Measurements from ENCODE around the gene CAPN1. TPM values are rescaled to one million over a fixed set of nuclear protein-coding genes. Genes with fewer than 3 reads are reported as not detected.

CAPN1 gene
- total and polyA plus RNA-seq, 10 donors = 61.6 to 203 (median 145) TPM

DNA sequence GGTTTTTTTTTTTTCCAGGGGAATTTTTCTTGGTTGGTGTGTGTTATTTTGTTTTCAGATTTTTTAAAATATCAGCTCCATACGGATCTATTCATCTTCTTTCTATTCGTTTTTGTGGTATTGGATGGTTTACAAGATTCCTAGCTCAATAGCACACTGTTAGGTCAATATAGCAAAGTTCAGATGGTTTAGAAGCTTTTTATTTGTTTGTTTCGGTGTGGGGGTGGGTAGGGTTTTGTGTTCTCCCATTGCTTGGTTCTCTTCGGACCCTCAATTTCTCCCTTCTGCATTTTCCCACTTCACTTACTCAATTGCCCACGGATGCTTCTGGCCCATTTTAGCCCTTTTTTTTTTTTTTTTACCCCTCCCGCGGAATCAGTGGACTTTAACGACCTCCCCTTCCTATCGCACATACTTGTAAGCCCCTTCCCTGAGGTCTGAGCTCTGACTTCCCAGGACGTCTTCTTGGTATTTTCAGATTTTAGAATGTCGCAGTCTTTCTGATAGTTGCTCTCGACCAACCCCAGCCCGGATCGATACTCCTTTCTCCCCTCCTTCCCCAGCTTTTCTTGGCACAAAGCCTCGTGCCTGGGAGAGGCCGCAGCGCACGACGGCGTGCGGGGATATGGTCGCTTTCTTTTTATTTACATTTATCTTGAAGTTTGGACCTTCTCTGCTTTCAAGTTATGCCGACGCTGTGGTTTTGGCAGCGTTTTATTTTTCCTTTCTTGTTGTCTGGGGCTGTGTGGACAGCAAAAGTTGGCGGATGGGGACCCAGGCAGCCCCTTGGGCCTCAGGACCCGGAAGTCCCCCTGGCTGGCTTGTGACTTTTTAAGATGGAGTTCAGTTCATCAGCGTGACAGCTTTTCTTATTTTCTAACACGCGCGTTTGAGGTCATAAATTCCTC lies 16.1 kb upstream of the CAPN1 start:
- intact Hi-C loops (cut with DNase I; ENCODE audit: low total_unique reads) = no loop called here
- H3K4me1 ChIP-seq = peaks cover 0 to 16% (median 6%) of the 10 kb centered on the region in 6 donors
- H3K4me3 ChIP-seq = no peak overlapping the region
- DNase-seq = no peak
- WGBS, 5 donors = 64 to 80% (median 76%) methylated on average over 31 of the region's 31 CpGs
- H3K36me3 ChIP-seq = no peaks in the 10 kb centered on the region
- H3K9me3 ChIP-seq = no peaks in the 10 kb centered on the region
- TF ChIP-seq POLR2A (IDR thresholded peaks at IDR 0.05) (no peak), POLR2AphosphoS5 (IDR thresholded peaks at IDR 0.05) (no peak)
- TF ChIP-seq, protein P1, sequence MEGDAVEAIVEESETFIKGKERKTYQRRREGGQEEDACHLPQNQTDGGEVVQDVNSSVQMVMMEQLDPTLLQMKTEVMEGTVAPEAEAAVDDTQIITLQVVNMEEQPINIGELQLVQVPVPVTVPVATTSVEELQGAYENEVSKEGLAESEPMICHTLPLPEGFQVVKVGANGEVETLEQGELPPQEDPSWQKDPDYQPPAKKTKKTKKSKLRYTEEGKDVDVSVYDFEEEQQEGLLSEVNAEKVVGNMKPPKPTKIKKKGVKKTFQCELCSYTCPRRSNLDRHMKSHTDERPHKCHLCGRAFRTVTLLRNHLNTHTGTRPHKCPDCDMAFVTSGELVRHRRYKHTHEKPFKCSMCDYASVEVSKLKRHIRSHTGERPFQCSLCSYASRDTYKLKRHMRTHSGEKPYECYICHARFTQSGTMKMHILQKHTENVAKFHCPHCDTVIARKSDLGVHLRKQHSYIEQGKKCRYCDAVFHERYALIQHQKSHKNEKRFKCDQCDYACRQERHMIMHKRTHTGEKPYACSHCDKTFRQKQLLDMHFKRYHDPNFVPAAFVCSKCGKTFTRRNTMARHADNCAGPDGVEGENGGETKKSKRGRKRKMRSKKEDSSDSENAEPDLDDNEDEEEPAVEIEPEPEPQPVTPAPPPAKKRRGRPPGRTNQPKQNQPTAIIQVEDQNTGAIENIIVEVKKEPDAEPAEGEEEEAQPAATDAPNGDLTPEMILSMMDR (IDR thresholded peaks at IDR 0.05 in 8 of 11, conservative IDR thresholded peaks at IDR 0.05 in 3 of 11) = no peak
- H3K27ac ChIP-seq = no peak overlapping the region
- H3K27me3 ChIP-seq (replicated peaks in 1 of 7) = no peaks in the 10 kb centered on the region

DNA sequence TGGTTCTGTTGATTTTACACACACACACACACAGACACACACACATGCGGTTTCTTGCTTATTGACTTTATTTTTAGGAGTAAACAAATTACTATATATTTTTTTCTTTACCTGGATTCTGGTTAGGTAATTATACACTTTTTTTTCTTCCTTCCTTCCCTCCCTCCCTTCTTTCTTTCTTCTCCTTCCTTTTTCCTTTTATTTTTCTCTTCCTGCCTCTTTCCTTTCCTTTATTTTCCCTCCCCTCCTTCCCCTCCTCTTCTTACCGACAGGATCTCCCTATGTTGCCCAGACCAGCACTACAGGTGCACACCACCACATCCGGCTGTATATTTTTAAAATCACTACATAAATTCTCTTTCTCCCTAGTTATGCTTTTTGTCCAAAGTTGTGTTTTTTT lies 14.8 kb upstream of the CAPN1 start:
- Histone ChIP-seq H3K27ac (no peak overlapping the region), H3K4me3 (no peak overlapping the region), H3K4me1 (peaks cover 0 to 16% (median 6%) of the 10 kb centered on the region in 6 donors), H3K36me3 (no peaks in the 10 kb centered on the region), H3K9me3 (no peaks in the 10 kb centered on the region), H3K27me3 (replicated peaks in 1 of 7) (no peaks in the 10 kb centered on the region)
- DNase-seq = no peak
- WGBS, 5 donors = 81 to 94% (median 90%) methylated on average over 3 of the region's 3 CpGs
- TF ChIP-seq POLR2AphosphoS5 (IDR thresholded peaks at IDR 0.05) (no peak), POLR2A (IDR thresholded peaks at IDR 0.05) (no peak)
- TF ChIP-seq, protein P1 (IDR thresholded peaks at IDR 0.05 in 8 of 11, conservative IDR thresholded peaks at IDR 0.05 in 3 of 11) = no peak
- intact Hi-C loops (cut with DNase I; ENCODE audit: low total_unique reads) = no loop called here

DNA sequence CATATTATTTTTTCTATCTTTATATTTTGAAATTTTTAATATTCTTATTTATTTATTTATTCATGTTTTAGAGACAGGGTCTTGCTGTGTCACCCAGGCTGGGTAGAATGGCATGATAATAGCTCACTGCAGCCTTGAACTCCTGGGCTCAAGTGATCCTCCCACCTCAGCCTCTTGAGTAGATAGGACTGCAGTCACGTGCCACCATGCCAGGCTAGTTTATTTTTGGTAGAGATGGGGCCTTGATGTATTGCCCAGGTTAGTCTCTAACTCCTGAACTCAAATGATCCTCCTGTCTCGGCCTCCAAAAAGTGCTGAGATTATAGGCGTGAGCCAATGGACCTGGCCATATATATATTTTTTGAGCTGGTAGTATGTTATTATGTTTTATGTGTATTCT lies 14.1 kb upstream of the CAPN1 start:
- TF ChIP-seq, protein P1 (IDR thresholded peaks at IDR 0.05 in 8 of 11, conservative IDR thresholded peaks at IDR 0.05 in 3 of 11) = no peak
- TF ChIP-seq POLR2A (IDR thresholded peaks at IDR 0.05) (no peak), POLR2AphosphoS5 (IDR thresholded peaks at IDR 0.05) (no peak)
- Histone ChIP-seq H3K27ac (no peak overlapping the region), H3K4me1 (peaks cover 0 to 16% (median 6%) of the 10 kb centered on the region in 6 donors), H3K4me3 (no peak overlapping the region), H3K27me3 (replicated peaks in 1 of 7) (no peaks in the 10 kb centered on the region), H3K36me3 (no peaks in the 10 kb centered on the region), H3K9me3 (no peaks in the 10 kb centered on the region)
- intact Hi-C loops (cut with DNase I; ENCODE audit: low total_unique reads) = no loop called here
- no peak for DNase-seq
- 81 to 91% (median 88%) methylated on average over 3 of the region's 3 CpGs for WGBS, 5 donors

DNA sequence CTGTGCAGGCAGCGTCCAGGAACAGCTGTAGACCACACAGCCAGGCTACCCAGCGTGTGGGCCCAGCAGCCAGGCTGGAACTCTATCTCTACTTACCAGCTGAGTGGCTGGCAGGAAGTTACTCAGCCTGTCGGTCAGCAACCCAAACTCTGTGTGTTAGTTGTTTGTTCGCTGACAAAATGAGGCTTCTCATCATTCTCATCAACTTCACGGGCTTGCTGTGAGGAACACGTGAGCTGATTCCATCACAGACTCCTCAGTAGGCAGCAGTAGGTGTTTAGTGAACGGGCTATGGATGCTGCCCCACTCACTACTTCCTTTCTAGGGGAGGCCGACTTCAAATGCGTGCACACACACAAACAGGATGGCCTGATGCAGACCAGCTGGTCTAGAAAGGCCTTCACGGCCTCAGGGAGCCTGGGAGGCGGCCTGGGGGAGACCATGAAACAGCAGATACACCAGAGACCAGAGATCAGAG lies 12.5 kb upstream of the CAPN1 start:
- no peak overlapping the region for H3K4me3 ChIP-seq
- no peaks in the 10 kb centered on the region for H3K9me3 ChIP-seq
- H3K4me1 ChIP-seq = peaks cover 0 to 16% (median 6%) of the 10 kb centered on the region in 6 donors
- no peaks in the 10 kb centered on the region for H3K36me3 ChIP-seq
- no peaks in the 10 kb centered on the region for H3K27me3 ChIP-seq (replicated peaks in 1 of 7)
- intact Hi-C loops (cut with DNase I; ENCODE audit: low total_unique reads) = no loop called here
- H3K27ac ChIP-seq = peak overlapping the region in 7 of 8 donors; percentile 10 to 53 (median 43)
- TF ChIP-seq, protein P1 (IDR thresholded peaks at IDR 0.05 in 8 of 11, conservative IDR thresholded peaks at IDR 0.05 in 3 of 11) = no peak
- TF ChIP-seq POLR2AphosphoS5 (IDR thresholded peaks at IDR 0.05) = no peak
- TF ChIP-seq POLR2A (IDR thresholded peaks at IDR 0.05) = no peak
- DNase-seq = peak; percentile 31
- 34 to 56% (median 42%) methylated on average over 9 to 11 of the region's 11 CpGs for WGBS, 5 donors
